ENCODE data around the gene CDC14A.
"Not testable (repeated sequence)": the region's sequence is repeated elsewhere in the genome, so short reads cannot be mapped to it uniquely, and the experiment has no call there.

Gene CDC14A

DNA sequence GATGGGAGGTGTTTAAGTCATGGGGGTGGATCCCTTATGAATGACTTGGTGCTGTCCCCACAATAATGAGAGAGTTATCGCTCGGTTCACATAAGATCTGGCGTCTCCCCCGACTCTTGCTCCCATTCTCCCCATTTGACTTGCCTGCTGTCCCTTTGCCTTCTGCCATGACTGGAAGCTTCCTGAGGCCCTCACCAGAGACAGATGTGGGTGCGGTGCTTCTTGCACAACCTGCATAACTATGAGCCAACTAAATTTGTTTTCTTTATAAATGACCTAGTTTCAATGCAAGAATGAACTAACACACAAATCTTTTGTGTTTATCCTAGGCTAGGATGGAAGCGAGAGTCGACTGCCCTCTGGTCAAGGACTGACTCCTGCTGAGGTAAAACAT, 31.2 kb upstream of the CDC14A start:
- H3K36me3 ChIP-seq (ENCODE audit: insufficient read depth, low read depth, low read length), result no peaks in the 10 kb centered on the region
- peaks cover 10% of the 10 kb centered on the region for H3K9me3 ChIP-seq (ENCODE audit: insufficient read depth, low read depth, low read length)
- no peak overlapping the region for H3K4me3 ChIP-seq (ENCODE audit: low read length)
- H3K9ac ChIP-seq (ENCODE audit: low read depth, low read length), result no peak overlapping the region
- no peak overlapping the region for H3K27ac ChIP-seq (ENCODE audit: low read length)
- peaks cover 19% of the 10 kb centered on the region for H3K4me1 ChIP-seq (ENCODE audit: insufficient read depth, low read length)
- H3K27me3 ChIP-seq (ENCODE audit: insufficient read depth, low read length), result no peaks in the 10 kb centered on the region

DNA sequence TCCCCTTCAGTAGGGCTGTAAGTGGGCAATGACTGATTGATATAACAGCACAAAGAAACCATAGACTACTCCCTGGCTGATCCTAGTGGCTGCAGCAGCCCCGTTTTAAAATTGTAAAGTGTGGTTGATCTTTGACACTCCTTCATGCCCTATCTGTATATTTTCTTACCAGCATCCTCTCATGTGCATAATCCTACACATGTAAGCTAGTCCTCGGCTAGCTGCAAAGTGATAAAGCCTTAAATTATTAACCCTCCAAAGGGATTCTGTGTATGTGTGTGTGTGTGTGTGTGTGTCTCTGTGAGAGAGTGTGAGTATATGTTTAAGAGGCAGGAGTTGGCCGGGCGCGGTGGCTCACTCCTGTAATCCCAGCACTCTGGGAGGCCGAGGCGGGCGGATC, 30.8 kb upstream of the CDC14A start:
- H3K9me3 ChIP-seq (ENCODE audit: insufficient read depth, low read depth, low read length), result peaks cover 6% of the 10 kb centered on the region
- no peak overlapping the region for H3K27ac ChIP-seq (ENCODE audit: low read length)
- H3K9ac ChIP-seq (ENCODE audit: low read depth, low read length), result no peak overlapping the region
- H3K36me3 ChIP-seq (ENCODE audit: insufficient read depth, low read depth, low read length), result no peaks in the 10 kb centered on the region
- H3K27me3 ChIP-seq (ENCODE audit: insufficient read depth, low read length), result no peaks in the 10 kb centered on the region
- peaks cover 19% of the 10 kb centered on the region for H3K4me1 ChIP-seq (ENCODE audit: insufficient read depth, low read length)
- H3K4me3 ChIP-seq (ENCODE audit: low read length), result no peak overlapping the region

DNA sequence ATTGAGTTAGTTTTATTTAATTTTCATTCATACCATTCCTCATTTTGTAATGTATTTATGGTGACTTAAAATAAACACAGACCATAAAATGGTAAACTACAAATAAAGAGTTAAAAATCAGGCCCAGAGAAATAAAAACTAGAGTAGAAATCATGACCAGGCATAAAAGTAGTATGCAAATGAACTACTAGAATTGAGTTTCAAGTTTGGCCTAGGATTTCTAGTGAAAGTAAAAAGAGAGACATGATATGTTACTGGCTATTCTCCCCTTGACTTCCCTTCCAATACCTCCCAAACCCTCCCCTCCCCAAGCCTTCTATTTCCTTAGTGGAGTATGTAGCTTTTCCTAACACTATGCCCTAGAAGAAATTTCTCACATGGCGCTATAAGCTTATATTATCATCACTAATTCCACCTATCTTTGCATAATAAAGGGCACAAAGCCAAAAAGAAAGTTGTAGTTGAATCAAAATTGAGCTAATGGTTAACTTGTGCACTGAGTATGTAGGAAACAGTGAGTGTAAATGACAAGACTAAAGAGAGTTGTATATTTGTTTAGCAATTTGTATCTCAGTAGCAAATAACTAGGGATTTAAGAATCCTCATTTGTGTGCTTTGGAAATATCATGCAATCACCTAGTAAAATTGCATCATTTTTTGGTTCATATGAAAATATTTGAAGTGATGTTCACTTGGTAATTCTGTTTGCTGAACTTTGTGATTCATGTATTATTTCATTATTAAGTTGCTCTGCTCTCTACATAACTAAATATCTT, 29.7 kb upstream of the CDC14A start:
- no peaks in the 10 kb centered on the region for H3K9me3 ChIP-seq (ENCODE audit: insufficient read depth, low read depth, low read length)
- no peak overlapping the region for H3K4me3 ChIP-seq (ENCODE audit: low read length)
- H3K27me3 ChIP-seq (ENCODE audit: insufficient read depth, low read length), result no peaks in the 10 kb centered on the region
- 0 out of 2 replicates have a peak overlapping the region, but pooled peaks have one; percentile 10 for H3K9ac ChIP-seq (ENCODE audit: low read depth, low read length)
- H3K4me1 ChIP-seq (ENCODE audit: insufficient read depth, low read length), result peaks cover 19% of the 10 kb centered on the region
- peak overlapping the region; percentile 48 for H3K27ac ChIP-seq (ENCODE audit: low read length)
- H3K36me3 ChIP-seq (ENCODE audit: insufficient read depth, low read depth, low read length), result no peaks in the 10 kb centered on the region

DNA sequence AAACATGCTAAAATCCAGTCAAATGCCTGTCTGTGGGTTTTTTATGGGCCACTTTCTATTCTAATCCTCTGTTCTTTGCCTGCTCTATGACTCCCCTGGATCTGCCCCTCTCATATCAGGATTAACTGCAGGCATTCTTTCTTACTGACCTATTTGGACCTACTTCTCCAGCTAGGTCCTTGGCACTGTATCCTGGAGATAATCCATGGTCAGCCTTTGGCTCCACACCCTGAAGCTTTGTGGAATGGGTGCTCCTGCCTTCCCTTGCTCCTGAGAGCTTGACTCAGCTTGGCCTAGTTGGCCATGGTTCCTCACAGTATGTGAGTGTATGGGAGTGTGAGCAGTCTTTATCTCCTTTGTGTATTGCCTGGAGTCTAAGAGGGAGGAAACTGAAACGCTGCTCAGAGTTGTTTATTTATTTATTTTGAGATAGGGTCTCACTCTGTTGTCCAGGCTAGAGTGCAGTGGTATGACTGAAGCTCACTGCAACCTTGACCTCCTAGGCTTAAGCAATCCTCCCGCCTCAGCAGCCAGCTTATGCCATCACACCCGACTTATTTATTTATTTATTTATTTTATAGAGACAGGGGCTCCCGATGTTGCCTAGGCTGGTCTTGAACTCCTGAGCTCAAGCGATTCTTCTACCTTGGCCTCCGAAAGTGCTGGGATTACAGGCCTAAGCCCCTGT, 28.7 kb upstream of the CDC14A start:
- Histone ChIP-seq H3K27me3 (ENCODE audit: insufficient read depth, low read length) (no peaks in the 10 kb centered on the region), H3K9me3 (ENCODE audit: insufficient read depth, low read depth, low read length) (no peaks in the 10 kb centered on the region), H3K9ac (ENCODE audit: low read depth, low read length) (no peak overlapping the region), H3K36me3 (ENCODE audit: insufficient read depth, low read depth, low read length) (no peaks in the 10 kb centered on the region), H3K4me1 (ENCODE audit: insufficient read depth, low read length) (peaks cover 19% of the 10 kb centered on the region), H3K27ac (ENCODE audit: low read length) (no peak overlapping the region), H3K4me3 (ENCODE audit: low read length) (no peak overlapping the region)

DNA sequence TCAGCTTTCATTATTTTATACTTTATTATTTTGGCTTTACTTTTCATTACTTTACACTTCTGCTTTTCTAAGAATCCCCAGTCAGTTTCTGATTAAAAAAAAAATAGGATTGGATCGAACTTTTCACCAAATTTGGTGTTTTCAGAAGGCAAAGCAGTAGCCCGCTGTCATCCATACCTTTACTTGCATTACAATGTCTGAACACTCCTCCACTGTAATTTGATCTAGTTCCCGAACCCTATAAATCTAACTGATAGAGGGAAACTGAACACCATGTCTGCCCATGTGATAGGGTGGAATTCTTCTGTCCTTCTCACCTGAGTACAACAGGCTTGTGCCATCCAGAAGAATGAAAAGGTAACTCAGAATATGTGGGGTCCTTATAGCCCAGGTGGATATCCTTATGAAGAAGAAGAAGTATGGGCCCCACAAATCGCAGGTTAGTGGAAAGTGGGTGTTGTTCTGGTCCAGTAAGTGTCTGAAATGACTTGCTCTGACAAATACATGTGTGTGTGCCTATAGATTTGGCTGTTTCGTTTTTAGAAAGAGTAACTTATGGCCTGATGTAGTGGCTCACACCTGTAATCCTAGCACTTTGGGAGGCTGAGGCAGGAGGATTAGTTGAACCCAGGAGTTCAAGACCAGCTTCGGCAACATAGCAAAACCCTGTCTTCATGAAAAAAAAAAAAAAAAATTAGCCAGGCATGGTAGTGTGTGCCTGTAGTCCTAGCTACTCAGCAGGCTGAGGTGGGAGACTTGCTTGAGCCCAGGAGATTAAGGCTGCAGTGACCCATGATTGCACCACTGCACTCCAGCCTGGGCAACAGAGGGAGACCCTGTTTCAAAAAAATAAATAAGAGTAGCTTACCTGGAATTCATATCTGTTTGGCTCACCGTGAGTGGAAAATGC, 26.6 kb upstream of the CDC14A start:
- H3K27ac ChIP-seq (ENCODE audit: low read length), result peak overlapping the region; percentile 29
- no peaks in the 10 kb centered on the region for H3K36me3 ChIP-seq (ENCODE audit: insufficient read depth, low read depth, low read length)

DNA sequence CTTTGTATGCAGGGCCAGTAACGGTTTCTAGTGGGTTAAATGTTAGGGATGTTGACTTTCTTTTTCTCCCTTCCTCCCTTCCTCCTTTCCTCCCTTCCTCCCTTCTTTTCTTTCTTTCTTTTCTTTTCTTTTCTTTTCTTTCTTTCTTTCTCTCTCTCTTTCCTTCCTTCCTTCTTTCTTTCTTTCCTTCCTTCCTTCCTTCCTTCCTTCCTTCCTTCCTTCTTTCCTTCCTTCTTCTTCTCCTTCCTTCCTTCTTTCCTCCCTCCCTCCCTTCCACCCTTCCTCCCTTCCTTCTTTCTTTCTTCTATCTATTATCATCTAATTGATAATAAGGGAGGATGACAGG, 26.0 kb upstream of the CDC14A start:
- not testable (repeated sequence) for H3K27me3 ChIP-seq (ENCODE audit: insufficient read depth, low read length); H3K36me3 ChIP-seq (ENCODE audit: insufficient read depth, low read depth, low read length); H3K9me3 ChIP-seq (ENCODE audit: insufficient read depth, low read depth, low read length); H3K4me3 ChIP-seq (ENCODE audit: low read length)
- 0 out of 2 replicates have a peak overlapping the region, but pooled peaks have one; percentile 45 for H3K9ac ChIP-seq (ENCODE audit: low read depth, low read length)
- peak overlapping the region; percentile 29 for H3K27ac ChIP-seq (ENCODE audit: low read length)
- H3K4me1 ChIP-seq (ENCODE audit: insufficient read depth, low read length), result peaks cover 19% of the 10 kb centered on the region

More for the DNA sequence above, 26.6 kb upstream of the CDC14A start:
- Histone ChIP-seq H3K9ac (ENCODE audit: low read depth, low read length) (peak overlapping the region; percentile 45; the same call in 1 of the 2 replicates), H3K27me3 (ENCODE audit: insufficient read depth, low read length) (no peaks in the 10 kb centered on the region), H3K4me1 (ENCODE audit: insufficient read depth, low read length) (peaks cover 19% of the 10 kb centered on the region), H3K9me3 (ENCODE audit: insufficient read depth, low read depth, low read length) (no peaks in the 10 kb centered on the region), H3K4me3 (ENCODE audit: low read length) (peak overlapping the region; percentile 48; the same call in 1 of the 2 replicates)

DNA sequence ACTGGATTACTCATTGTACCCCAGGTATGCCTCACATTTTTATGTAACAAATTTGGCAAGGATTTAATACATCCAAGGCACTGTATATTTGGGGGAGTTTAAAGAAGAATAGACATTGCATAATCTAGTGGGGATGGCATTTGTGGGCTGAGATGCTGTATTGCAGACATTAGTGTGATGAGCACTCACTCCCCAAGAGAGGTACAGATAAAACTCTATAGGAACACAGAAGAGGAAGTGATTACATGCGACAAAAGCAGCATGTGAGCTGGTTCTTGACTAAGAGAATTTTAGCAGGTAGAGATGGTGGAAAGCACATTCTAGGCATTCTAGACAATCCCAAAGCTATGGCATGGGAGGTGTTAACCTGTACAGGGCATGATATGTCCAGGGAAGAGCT, 24.2 kb upstream of the CDC14A start:
- H3K9ac ChIP-seq (ENCODE audit: low read depth, low read length), result no peak overlapping the region
- H3K36me3 ChIP-seq (ENCODE audit: insufficient read depth, low read depth, low read length), result no peaks in the 10 kb centered on the region
- no peak overlapping the region for H3K4me3 ChIP-seq (ENCODE audit: low read length)
- H3K4me1 ChIP-seq (ENCODE audit: insufficient read depth, low read length), result peaks cover 15% of the 10 kb centered on the region
- no peak overlapping the region for H3K27ac ChIP-seq (ENCODE audit: low read length)
- no peaks in the 10 kb centered on the region for H3K9me3 ChIP-seq (ENCODE audit: insufficient read depth, low read depth, low read length)
- H3K27me3 ChIP-seq (ENCODE audit: insufficient read depth, low read length), result no peaks in the 10 kb centered on the region

DNA sequence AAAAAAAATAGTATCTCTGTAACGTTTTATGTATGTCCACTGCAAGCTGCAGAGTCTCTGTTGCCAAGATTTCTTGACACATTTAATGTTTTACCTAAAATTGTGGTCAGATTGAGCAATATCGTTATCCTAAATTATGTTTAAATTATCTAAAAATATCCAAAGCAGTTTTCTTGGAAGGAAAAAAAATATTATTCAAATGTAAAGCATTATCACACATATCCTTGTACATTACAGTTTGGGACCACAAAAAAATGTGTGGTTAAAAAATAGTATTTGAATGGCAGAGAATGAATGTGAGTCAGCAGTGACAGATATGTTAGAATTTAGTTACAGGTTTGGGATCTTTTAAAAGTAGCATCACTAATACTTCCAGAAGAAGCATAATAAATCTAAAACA, 21.2 kb upstream of the CDC14A start:
- H3K4me1 ChIP-seq (ENCODE audit: insufficient read depth, low read length); H3K36me3 ChIP-seq (ENCODE audit: insufficient read depth, low read depth, low read length); H3K4me3 ChIP-seq (ENCODE audit: low read length); H3K27ac ChIP-seq (ENCODE audit: low read length); H3K27me3 ChIP-seq (ENCODE audit: insufficient read depth, low read length); H3K9me3 ChIP-seq (ENCODE audit: insufficient read depth, low read depth, low read length); H3K9ac ChIP-seq (ENCODE audit: low read depth, low read length): not testable (repeated sequence)

DNA sequence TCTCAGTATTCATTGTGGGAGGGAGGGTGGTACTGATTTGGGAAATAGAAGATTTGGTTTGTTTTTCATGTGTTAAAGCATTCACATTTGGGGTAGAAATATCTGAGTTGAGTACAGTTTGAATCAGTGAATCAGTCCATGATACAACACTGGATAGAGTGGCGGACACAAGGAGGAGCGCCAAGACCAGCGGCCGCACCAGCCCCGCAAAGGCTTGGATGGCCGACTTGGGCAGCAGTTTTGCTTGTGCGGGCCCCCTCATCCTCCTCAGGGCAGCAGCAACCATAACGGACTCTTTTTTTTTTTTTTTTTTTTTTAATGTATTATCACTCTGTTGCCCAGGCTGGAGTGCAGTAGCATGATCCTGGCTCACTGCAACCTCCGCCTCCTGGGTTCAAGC, 20.0 kb upstream of the CDC14A start:
- no peaks in the 10 kb centered on the region for H3K4me1 ChIP-seq (ENCODE audit: insufficient read depth, low read length)
- no peak overlapping the region for H3K4me3 ChIP-seq (ENCODE audit: low read length)
- H3K9ac ChIP-seq (ENCODE audit: low read depth, low read length), result no peak overlapping the region
- H3K36me3 ChIP-seq (ENCODE audit: insufficient read depth, low read depth, low read length), result no peaks in the 10 kb centered on the region
- no peaks in the 10 kb centered on the region for H3K27me3 ChIP-seq (ENCODE audit: insufficient read depth, low read length)
- no peak overlapping the region for H3K27ac ChIP-seq (ENCODE audit: low read length)
- no peaks in the 10 kb centered on the region for H3K9me3 ChIP-seq (ENCODE audit: insufficient read depth, low read depth, low read length)

DNA sequence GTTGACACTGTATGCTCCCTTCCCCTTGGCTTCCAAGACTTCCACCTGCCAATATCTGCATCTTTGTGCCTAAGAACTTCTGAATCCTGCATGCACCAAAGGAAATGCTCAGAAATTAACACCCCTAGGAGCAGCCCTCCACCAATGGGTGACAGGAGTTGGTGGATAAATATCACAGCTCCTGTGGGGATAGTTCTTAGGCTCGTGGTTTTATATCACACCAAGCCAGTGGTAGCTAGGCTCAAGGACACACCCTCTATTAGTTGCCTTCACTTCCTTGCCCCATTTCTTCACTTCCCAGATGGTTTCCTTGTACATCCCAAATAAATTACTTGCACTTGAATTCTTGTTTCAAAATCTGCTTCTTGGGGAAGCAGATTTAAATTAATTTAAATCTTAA, 16.9 kb upstream of the CDC14A start:
- no peaks in the 10 kb centered on the region for H3K27me3 ChIP-seq (ENCODE audit: insufficient read depth, low read length)
- H3K4me3 ChIP-seq (ENCODE audit: low read length), result no peak overlapping the region
- no peak overlapping the region for H3K27ac ChIP-seq (ENCODE audit: low read length)
- no peak overlapping the region for H3K9ac ChIP-seq (ENCODE audit: low read depth, low read length)
- H3K9me3 ChIP-seq (ENCODE audit: insufficient read depth, low read depth, low read length), result no peaks in the 10 kb centered on the region
- no peaks in the 10 kb centered on the region for H3K36me3 ChIP-seq (ENCODE audit: insufficient read depth, low read depth, low read length)
- no peaks in the 10 kb centered on the region; the same call in 1 of the 2 replicates for H3K4me1 ChIP-seq (ENCODE audit: insufficient read depth, low read length)

DNA sequence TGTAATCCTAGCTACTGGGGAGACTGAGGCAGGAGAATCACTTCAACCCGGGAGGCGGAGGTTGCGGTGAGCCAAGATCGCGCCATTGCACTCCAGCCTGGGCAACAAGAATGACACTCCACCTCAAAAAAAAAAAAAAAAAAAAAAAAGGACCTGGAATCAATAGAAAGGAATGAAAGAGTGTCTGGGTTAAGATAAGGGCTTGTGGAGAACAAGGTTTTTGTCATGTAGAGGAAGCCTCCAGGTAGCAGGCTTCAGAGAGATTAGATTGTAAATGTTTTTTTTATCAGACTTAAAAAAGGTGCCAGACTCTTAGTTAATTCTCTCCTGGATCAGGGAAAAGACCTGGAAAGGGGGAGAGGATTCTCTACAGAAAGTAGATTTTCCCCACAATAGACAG, 14.4 kb upstream of the CDC14A start:
- not testable (repeated sequence) for H3K4me3 ChIP-seq (ENCODE audit: low read length); H3K27ac ChIP-seq (ENCODE audit: low read length); H3K9ac ChIP-seq (ENCODE audit: low read depth, low read length); H3K9me3 ChIP-seq (ENCODE audit: insufficient read depth, low read depth, low read length); H3K4me1 ChIP-seq (ENCODE audit: insufficient read depth, low read length); H3K27me3 ChIP-seq (ENCODE audit: insufficient read depth, low read length); H3K36me3 ChIP-seq (ENCODE audit: insufficient read depth, low read depth, low read length)

Measured in iPS-20b (cell line).